H1 (cell line): ENCODE results near the gene TBC1D3B. TPM values are rescaled to one million over a fixed set of nuclear protein-coding genes. Genes with fewer than 3 reads are reported as not detected.
"Not testable (repeated sequence)": the region's sequence is repeated elsewhere in the genome, so short reads cannot be mapped to it uniquely, and the experiment has no call there.

ENCODE experiments used
- CTCF ChIA-PET: fragments of 300-600 bp; sonication (Branson Sonifier 250); formaldehyde crosslinking; loops from one replicate; lab custom pipeline; 2021; ENCODE audit not compliant: partially characterized antibody; lab: Charles Lee
- POLR2A ChIA-PET: fragments of 300-600 bp; sonication (Branson Sonifier 250); formaldehyde crosslinking; loops from one replicate; lab custom pipeline; 2021; ENCODE audit warnings: inconsistent platforms; ENCODE audit not compliant: partially characterized antibody; lab: Charles Lee
- DNase-seq, 2 experiments: peaks; one replicate each; pipeline versions ENCODE4 v3.0.0 to v3.0.0-alpha.2; 2010 to 2022; ENCODE audit warnings: low spot score in 2 of 2, low read depth in 1 of 2, mixed read lengths in 1 of 2
- FAIRE-seq: peaks from 2 replicates; lab custom pipeline; 2011; peaks lifted over from hg19 to GRCh38; lab: Jason Lieb, UNC
- H2AFZ ChIP-seq: 2 replicates; pipeline ENCODE4 v1.8.1; 2012; ENCODE audit warnings: low read length, inconsistent platforms
- H2AK5ac ChIP-seq: 2 replicates; pipeline ENCODE4 v1.6.1; 2013; ENCODE audit warnings: low read depth, low read length
- H2BK120ac ChIP-seq: replicated peaks from 2 replicates; pipeline ENCODE3; 2013; ENCODE audit warnings: low read depth, low read length, inconsistent platforms
- H2BK12ac ChIP-seq: 2 replicates; pipeline ENCODE4 v1.6.1; 2013; ENCODE audit warnings: low read depth, low read length
- H2BK15ac ChIP-seq: 2 replicates; pipeline ENCODE4 v1.6.1; 2013; ENCODE audit warnings: low read length
- H2BK20ac ChIP-seq: 2 replicates; pipeline ENCODE4 v1.6.1; 2013; ENCODE audit warnings: low read length
- H2BK5ac ChIP-seq: 2 replicates; pipeline ENCODE4 v1.6.1; 2013; ENCODE audit warnings: low read depth, low read length
- H3K14ac ChIP-seq: 2 replicates; pipeline ENCODE4 v1.6.1; 2013; ENCODE audit warnings: inconsistent platforms; ENCODE audit not compliant: insufficient read length
- H3K18ac ChIP-seq: 2 replicates; pipeline ENCODE4 v1.6.1; 2013; ENCODE audit warnings: low read length; ENCODE audit errors: extremely low read depth
- H3K23ac ChIP-seq: 2 replicates; pipeline ENCODE4 v1.6.1; 2013; ENCODE audit warnings: inconsistent platforms; ENCODE audit not compliant: insufficient read length
- H3K23me2 ChIP-seq: 2 replicates; pipeline ENCODE4 v1.6.1; 2013; ENCODE audit warnings: low read depth, low read length
- H3K27ac ChIP-seq: 2 replicates; pipeline ENCODE4 v1.6.1; 2011; ENCODE audit warnings: low read depth, low read length, inconsistent platforms
- H3K27me3 ChIP-seq, 4 experiments: replicated peaks in 1 of 4; 1 replicate in 1 of 4; 2 replicates in 3 of 4; pipeline versions ENCODE4 v1.6.1 to v1.8.1; 2011 to 2013; ENCODE audit warnings: low read length in 3 of 4, mild to moderate bottlenecking in 3 of 4, inconsistent platforms in 2 of 4, mixed read lengths in 2 of 4, moderate library complexity in 1 of 4; ENCODE audit not compliant: control insufficient read depth in 3 of 4, insufficient read depth in 3 of 4; ENCODE audit errors: extremely low read depth in 1 of 4
- H3K36me3 ChIP-seq, 4 experiments: 2 replicates each; pipeline versions ENCODE4 v1.6.1 to v1.8.1; 2011 to 2013; ENCODE audit warnings: mild to moderate bottlenecking in 4 of 4, low read length in 3 of 4, moderate library complexity in 2 of 4, control low read depth in 1 of 4, inconsistent platforms in 1 of 4; ENCODE audit not compliant: insufficient read depth in 4 of 4, control insufficient read depth in 2 of 4
- H3K4ac ChIP-seq: replicated peaks from 2 replicates; pipeline ENCODE3; 2013; ENCODE audit warnings: low read length, low read depth, mixed read lengths, inconsistent platforms; ENCODE audit not compliant: insufficient read length
- H3K4me1 ChIP-seq, 4 experiments: replicated peaks in 1 of 4; 1 replicate in 1 of 4; 2 replicates in 3 of 4; pipeline versions ENCODE4 v1.6.1 to v1.8.1; 2011 to 2013; ENCODE audit warnings: low read length in 3 of 4, inconsistent platforms in 2 of 4, mixed read lengths in 1 of 4; ENCODE audit not compliant: insufficient read depth in 4 of 4, control insufficient read depth in 3 of 4
- H3K4me2 ChIP-seq, 2 experiments: 2 replicates each; pipeline versions ENCODE4 v1.6.1 to v1.8.1; 2011 to 2013; ENCODE audit warnings: low read depth in 2 of 2, low read length in 2 of 2, control low read depth in 1 of 2, inconsistent platforms in 1 of 2, mild to moderate bottlenecking in 1 of 2; ENCODE audit not compliant: insufficient read depth in 1 of 2
- H3K4me3 ChIP-seq, 4 experiments: fragments of 200-600, 300-600 bp in 1 of 4; sonication (generic), shearing (Covaris generic), sonication (Bioruptor Twin) in 1 of 4; 2 replicates each; pipeline versions ENCODE4 v1.5.1 to v1.8.1; 2011 to 2016; ENCODE audit warnings: low read length in 4 of 4, low read depth in 3 of 4, control low read depth in 2 of 4, inconsistent platforms in 2 of 4, mild to moderate bottlenecking in 2 of 4, mixed read lengths in 1 of 4, moderate library complexity in 1 of 4; ENCODE audit not compliant: insufficient read depth in 2 of 4; ENCODE audit errors: extremely low read depth in 1 of 4
- H3K56ac ChIP-seq: replicated peaks from 2 replicates; pipeline ENCODE3; 2013; ENCODE audit warnings: low read depth, mild to moderate bottlenecking, mixed read lengths, low read length, inconsistent platforms; ENCODE audit not compliant: insufficient read length
- H3K79me1 ChIP-seq: 2 replicates; pipeline ENCODE4 v1.6.1; 2013; ENCODE audit warnings: low read depth, low read length, control low read depth
- H3K79me2 ChIP-seq, 2 experiments: 2 replicates each; pipeline versions ENCODE4 v1.6.1 to v1.8.1; 2012 to 2013; ENCODE audit warnings: low read length in 2 of 2, mild to moderate bottlenecking in 2 of 2, inconsistent platforms in 1 of 2; ENCODE audit not compliant: insufficient read depth in 2 of 2, control insufficient read depth in 1 of 2
- H3K9ac ChIP-seq, 4 experiments: replicated peaks in 1 of 4; 1 replicate in 1 of 4; 2 replicates in 3 of 4; pipeline versions ENCODE4 v1.6.1 to v1.8.1; 2011 to 2013; ENCODE audit warnings: low read depth in 3 of 4, low read length in 3 of 4, control low read depth in 2 of 4, mild to moderate bottlenecking in 2 of 4, moderate library complexity in 2 of 4, inconsistent platforms in 1 of 4; ENCODE audit errors: extremely low read depth in 1 of 4
- H3K9me3 ChIP-seq, 2 experiments: 2 replicates each; pipeline versions ENCODE4 v1.6.1 to v1.8.1; 2012 to 2013; ENCODE audit warnings: mild to moderate bottlenecking in 2 of 2, moderate library complexity in 2 of 2, control low read depth in 1 of 2, inconsistent platforms in 1 of 2, low read depth in 1 of 2, low read length in 1 of 2, mixed read lengths in 1 of 2; ENCODE audit not compliant: insufficient read depth in 2 of 2
- H4K20me1 ChIP-seq, 2 experiments: replicated peaks in 1 of 2; 2 replicates each; pipeline versions ENCODE3 to v1.8.1; 2011 to 2013; ENCODE audit warnings: inconsistent platforms in 2 of 2, low read length in 2 of 2, mild to moderate bottlenecking in 1 of 2; ENCODE audit not compliant: insufficient read depth in 2 of 2, control insufficient read depth in 1 of 2
- H4K5ac ChIP-seq: 2 replicates; pipeline ENCODE4 v1.6.1; 2013; ENCODE audit warnings: low read length, low read depth, mixed read lengths, inconsistent platforms; ENCODE audit not compliant: insufficient read length
- H4K8ac ChIP-seq: 2 replicates; pipeline ENCODE4 v1.8.0; 2013; ENCODE audit warnings: mild to moderate bottlenecking, moderate library complexity, low read length, inconsistent platforms; ENCODE audit not compliant: insufficient read depth; ENCODE audit errors: extremely low read depth
- H4K91ac ChIP-seq: replicated peaks from 2 replicates; pipeline ENCODE3; 2013; ENCODE audit warnings: low read length, mixed read lengths, inconsistent platforms; ENCODE audit not compliant: insufficient read length
- WGBS, 2 experiments: shearing (Covaris generic) in 1 of 2; methylation state at CpG; one replicate each; pipeline versions ENCODE4 v1.1.6 to v1.1.7; 2013 to 2015; ENCODE audit warnings: low lambda C conversion rate in 2 of 2, mixed read lengths in 2 of 2, inconsistent platforms in 1 of 2, low coverage in 1 of 2, missing lambda C conversion rate in 1 of 2; ENCODE audit not compliant: insufficient replicate concordance in 2 of 2, insufficient coverage in 1 of 2, insufficient read length in 1 of 2; ENCODE audit errors: extremely low coverage in 1 of 2, missing lambda C conversion rate in 1 of 2; 5-methylcytosine and 5-hydroxymethylcytosine counted together
- polyA plus RNA-seq, 7 experiments: library from polyadenylated mRNA; depleted of rRNA in 3 of 7; stranded (reverse) in 5 of 7; unstranded in 2 of 7; fragments of >200 nt in 5 of 7; fragments of 200-250 nt in 2 of 7; gene quantifications; 1 replicate in 5 of 7; 2 replicates in 1 of 7; 4 replicates in 1 of 7; pipeline versions ENCODE4 v1.2.1 to v1.2.3, GENCODE V29; 2011 to 2013; ENCODE audit warnings: missing spikeins in 2 of 7, mixed read lengths in 2 of 7
- total RNA-seq: library from RNA; stranded (reverse); fragmentation: NEBNext Ultra II Directional; extraction: Animal tissue kit (Norgen Biotek cat#: 25700); gene quantifications from 2 replicates; pipeline ENCODE4 v1.2.1, GENCODE V29; 2021

TBC1D3B gene
- total and polyA plus RNA-seq, 2 of the 8 experiments (the other 6 are each of a cell fraction or from before 2014, with no cell fraction given): 0.54 to 6.2 TPM

DNA sequence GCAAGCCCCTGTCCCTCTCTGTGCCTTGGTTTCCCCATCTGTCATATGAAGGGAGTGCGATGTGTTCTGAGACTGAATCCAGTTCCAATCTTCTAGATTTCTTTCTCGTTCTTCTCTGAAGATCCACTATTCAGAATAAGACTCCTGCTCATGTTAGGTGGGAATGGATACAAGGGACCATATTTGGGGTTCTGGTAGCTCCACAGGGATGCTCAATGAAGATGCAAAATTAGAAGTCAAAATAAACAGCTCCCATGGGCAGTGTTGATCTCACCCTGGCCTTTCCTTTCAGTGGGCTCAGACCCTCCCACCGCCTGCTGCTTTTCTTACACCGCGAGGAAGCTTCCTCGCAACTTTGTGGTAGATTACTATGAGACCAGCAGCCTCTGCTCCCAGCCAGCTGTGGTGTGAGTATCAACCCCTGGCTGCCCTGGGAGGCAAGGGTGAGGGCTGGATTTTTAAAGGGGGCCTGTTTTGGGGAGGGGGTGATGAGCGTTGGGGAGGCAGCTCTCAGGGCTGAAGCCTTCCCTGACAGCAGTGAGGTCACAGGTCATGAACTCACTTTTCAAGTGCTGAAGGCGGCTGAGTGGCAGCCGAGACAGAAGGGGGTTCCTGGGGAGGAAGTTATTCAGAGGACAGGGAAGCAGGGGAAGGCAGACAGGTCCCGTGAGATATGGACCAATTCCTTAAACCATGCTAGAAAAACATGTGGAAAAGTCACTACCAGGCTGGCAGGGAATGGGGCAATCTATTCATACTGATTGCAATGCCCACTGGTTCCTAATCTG, 35.2 kb upstream of the TBC1D3B start:
- CTCF ChIA-PET, H3K4me3 ChIP-seq, H2BK120ac ChIP-seq, H3K14ac ChIP-seq, H3K79me1 ChIP-seq, H3K4me1 ChIP-seq, H2BK12ac ChIP-seq, H3K9ac ChIP-seq, H4K91ac ChIP-seq, FAIRE-seq, H3K27me3 ChIP-seq, H3K9me3 ChIP-seq, H4K20me1 ChIP-seq, H3K23ac ChIP-seq, H3K79me2 ChIP-seq, H2AK5ac ChIP-seq, H4K8ac ChIP-seq, H3K4ac ChIP-seq, H2AFZ ChIP-seq, H3K23me2 ChIP-seq, H4K5ac ChIP-seq, H2BK20ac ChIP-seq, H2BK15ac ChIP-seq, DNase-seq, H3K18ac ChIP-seq, H3K4me2 ChIP-seq, POLR2A ChIA-PET, H3K27ac ChIP-seq, H2BK5ac ChIP-seq, H3K36me3 ChIP-seq, H3K56ac ChIP-seq: not testable (repeated sequence)
- WGBS, 2 experiments: 88% methylated on average over 9 of the region's 10 CpGs; no CpG with 5 or more reads in 1 of the 2 experiments
